ENCODE data around the gene TOPAZ1.

The TOPAZ1 gene

DNA sequence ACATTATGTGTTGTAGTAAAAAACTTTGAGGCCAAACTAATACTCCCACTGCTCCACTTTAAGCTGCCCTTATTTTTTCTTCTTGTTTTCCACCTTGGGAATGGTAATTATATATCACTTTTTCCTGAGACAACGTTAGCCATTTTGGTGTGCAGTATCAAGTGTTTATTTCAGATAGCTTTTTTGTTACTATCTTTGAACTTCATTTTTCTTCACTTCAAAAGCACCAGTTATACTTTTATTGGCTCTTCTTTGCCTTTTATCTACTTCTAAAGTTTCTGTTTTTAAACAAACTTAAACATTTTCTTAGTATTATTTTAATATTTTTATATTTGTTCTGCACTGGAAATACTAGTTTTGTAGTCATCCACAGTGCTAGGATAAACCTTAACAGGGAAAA is 6.5 kb downstream of the TOPAZ1 start:
- no peak for DNase-seq

DNA sequence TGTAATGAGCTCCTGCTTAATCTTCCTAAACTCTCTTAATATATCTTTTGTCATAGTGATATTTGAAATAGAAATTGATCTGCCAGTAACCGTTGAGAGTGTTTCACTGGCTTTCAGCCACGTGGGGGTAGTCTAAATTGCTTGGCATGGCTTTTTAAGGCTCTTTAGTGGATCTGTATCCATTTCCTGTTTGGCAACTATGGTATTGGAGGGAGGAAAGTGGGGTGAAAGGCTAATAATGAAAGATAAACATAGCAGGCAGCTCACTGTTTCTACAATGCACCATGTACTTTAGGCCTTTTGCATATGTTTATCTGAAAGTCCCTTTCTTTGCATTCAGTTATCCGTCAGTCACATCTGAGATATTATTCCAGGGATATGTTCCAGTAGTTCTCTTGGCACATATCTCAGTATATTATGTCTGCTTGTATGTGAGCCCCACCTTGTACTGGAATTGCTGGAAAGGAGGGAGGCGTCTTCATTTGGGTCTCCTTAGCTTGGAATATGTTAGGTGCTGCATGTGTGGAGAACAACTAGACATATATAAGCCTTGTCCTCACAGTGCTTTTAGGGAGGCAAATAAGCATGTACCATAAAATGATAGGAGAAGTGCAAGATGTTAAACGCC is 10.8 kb downstream of the TOPAZ1 start:
- no peak for DNase-seq

DNA sequence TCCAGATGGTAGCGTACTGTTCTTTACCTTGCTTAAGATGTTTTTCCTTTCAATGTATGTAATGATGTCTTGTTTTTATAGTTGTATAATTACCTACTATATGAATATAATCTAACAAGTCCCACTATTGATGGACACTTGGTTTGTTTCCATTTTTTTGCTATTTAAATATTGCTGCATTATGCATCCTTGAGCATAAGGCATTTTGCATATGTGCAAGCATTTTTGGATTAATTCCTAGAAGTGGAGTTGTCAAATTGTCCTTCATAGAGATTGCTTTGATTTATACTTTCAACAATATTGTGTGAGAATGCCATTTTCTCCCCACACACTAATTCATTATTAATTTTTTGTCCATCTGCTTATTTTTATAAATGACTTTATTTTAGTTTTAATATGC is 17.7 kb downstream of the TOPAZ1 start:
- DNase-seq, result no peak

DNA sequence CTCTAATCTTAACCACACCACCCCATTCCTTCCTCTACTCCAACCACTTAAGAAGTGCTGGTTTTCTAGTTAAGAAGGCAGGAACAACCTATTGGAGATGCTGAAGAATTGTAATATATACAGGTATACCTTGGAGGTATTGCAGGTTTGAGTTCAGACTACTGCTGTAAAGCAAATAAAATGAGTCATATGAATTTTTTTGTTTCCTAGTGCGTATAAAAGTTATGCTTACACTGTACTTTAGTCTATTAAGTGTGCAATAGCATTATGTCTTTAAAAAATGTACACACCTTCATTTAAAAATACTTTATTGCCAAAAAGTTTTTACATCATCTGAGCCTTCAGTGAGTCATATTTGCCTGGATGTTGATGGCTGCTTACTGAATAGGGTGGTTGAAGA is 22.5 kb downstream of the TOPAZ1 start:
- no peak for DNase-seq

DNA sequence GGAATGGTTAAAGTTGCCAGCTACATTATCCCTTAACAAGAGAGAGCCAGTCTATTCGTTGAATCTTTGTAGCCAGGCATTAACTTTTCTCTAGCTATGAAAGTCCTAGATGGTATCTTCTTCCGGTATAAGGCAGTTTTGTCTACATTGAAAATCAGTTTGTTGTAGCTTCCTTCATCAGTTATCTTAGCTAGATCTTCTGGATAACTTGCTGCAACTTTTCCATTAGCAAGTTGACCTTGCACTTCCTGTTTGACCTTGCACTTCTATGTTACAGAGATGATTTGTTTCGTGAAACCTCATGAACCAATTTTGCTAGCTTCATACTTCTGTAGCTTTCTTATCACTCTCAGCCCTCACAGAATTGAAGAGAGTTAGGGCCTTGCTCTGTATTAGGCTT is 24.1 kb downstream of the TOPAZ1 start:
- DNase-seq, result no peak

DNA sequence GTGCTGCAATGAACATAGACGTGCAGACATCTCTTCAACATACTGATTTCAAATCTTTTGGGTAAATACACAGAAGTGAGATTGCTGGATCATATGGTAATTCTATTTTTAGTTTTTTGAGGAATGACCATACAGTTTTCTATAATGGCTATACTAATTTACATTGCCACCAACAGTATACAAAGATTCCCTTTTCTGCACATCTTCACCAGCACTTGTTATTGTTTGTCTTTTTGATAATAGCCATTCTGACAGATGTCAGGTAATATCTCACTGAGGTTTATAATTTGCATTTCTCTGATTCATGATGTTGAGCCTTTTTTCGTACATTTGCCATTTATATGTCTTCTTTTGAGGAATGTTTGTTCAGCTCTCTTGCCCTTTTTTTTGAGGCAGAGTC is 30.5 kb downstream of the TOPAZ1 start:
- DNase-seq, result no peak

DNA sequence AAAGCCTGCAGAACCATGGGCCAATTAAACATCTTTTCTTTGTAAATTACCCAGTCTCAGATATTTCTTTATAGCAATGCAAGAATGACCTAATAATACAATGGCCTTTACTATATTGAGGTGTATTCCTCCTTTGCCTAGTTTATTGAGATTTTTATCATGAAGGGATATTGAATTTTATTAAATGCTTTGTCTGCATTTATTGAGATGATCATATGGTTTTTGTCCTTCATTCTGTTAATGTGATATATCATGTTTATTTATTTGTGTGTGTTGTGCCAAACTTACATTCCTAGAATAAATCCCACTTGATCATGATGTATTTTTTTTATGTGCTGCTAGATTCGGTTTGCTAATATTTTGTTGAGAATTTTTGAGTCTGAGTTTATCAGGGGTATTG is 36.2 kb downstream of the TOPAZ1 start:
- DNase-seq, result no peak

DNA sequence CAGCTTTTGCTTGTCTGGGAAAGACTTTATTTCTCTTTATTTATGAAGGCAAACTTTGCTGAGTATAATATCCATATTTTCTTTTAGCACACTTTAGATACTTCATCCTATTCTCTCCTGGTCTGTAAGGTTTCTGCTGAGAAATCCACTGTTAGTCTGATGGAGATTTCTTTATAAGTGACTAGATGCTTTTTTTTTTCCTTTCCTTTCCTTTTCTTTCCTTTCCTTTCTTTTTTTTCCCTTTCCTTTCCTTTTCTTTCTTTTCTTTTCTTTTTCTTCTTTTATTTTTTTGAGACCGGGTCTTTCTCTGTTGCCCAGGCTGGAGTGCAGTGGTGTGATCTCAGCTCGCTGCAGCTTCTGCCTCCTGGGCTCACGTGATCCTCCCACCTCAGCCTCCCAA is 38.4 kb downstream of the TOPAZ1 start:
- DNase-seq, result no peak

DNA sequence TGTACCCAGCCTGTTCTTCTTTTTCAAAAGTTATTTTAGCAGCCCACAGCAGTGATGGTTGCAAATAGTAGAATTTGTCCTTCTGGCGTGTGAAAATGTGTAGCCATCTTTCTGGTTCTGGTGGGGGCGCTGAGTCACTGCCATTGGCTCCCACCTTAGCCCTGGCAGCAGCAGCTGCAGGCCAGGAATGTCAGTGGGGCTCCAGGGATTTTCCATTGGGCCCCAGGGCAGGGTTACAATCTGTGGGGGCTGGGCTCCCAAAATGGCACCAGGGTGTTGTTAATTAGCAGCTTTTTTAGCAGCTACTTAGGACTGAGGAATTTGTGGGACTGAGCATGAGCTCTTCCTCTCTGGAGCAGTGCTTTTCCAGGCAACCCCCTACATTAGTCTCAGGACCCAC is 38.9 kb downstream of the TOPAZ1 start:
- no peak for DNase-seq

DNA sequence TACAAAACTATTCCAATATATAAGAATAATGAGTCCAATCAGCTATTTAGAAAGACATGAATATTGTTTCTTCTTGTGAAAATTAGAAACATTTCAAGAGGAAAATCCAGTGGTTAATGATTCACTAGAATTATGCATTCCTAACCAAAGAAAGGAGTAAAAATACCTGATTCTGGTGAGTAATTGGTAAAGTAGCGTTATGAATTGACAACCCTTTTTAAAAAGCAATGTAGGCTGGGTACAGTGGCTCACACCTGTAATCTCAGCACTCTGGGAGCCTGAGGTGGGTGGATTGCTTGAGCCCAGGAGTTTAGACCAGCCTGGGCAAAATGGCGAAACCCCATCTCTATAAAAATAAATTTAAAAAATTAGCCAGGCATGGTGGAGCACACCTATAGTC is 43.3 kb downstream of the TOPAZ1 start:
- DNase-seq, result no peak

DNA sequence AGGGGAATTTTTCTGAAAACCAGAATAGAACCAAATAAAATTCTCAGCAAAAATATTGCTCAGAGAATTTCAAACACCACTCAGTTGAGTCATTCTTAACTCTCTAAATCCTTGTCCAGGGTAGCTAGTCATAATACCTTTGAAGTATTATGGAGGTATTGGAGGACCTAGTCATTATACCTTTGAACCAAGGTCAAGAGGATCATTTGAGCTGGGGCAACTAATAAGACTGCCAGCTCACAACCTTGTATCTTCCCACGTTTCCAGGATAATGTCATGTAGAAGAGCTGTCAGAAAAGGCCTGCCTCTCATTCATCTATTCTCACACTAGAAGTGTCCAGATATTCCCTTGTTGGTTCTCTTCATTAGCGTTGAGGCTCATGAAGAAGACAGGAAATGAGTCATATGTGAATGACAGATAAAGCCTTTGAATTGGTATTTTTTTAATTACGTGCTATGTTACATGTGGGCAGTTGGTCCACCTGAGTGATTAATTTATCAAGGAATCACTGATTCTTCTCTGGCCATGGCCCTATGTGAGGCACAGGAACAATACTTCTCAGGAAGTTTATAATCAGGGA is 48.3 kb downstream of the TOPAZ1 start:
- no peak for DNase-seq

DNA sequence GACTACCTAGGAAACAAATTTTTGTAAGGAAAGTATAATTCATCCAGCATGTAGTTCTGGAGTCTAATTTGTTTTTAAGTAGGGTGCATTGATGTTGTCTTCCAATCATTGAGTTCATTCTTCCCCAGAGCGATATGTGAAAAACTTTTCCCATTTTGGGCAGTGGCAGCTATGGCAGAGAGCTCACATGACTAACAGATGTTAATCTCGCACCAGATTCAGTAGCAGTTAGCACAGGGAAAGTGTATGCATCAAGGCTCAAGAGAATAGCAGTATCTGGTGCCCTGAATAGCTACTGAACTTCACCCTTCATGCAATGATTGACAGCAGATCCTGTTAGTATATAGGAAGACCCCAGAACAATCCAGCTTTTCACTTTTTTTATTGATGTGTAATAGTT is 50.6 kb downstream of the TOPAZ1 start:
- no peak for DNase-seq

DNA sequence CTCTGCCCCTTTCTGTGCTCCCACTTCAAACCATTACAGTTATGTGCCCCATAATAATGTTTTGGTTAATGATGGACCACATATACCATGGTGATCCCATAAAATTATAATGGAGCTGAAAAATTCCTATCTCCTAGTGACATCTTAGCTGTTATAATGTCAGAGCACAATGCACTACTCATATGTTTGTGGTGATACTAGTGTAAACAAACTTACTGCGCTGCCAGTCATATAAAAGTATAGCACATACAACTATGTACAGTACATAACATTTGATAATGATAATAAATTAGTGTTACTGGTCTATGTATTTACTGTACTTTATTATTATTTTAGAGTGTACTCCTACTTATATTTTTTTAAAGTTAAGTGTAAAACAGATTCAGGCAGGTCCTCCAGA is 51.3 kb downstream of the TOPAZ1 start:
- no peak for DNase-seq

DNA sequence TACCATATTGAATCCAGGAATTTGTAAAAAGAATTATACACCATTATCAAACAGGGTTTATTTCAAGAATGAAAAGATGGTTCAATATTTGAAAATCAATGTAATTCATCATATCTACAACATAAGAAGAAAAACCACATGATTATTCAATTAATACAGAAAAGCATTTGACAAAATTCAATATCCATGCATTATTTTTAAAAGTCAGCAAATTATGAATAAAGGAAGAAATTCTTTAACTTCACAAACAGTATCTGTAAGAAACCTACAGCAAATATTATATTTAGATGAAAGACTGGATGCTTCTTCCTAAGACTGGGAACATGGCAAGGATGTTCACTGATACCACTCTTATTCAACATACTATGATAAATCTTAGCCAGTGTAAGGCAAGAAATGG is 55.6 kb downstream of the TOPAZ1 start:
- no peak for DNase-seq

DNA sequence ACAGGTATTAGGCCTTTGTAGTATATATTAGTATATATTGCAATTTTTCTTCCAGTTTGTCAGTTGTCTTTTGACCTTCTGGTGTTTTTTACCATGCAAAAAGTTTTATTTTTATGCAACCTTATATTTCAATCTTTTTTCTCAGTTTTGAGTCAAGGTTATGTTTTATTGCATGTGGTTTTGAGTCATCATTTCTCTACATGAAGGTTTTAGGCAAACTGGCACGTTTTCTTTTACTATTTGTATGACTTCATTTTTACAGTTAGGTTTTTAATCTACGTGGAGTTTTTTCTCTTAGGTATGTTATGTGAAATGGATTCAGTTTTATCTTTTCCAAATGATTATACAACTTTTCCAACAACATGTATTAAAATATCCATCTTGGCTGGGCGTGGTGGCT is 60.1 kb downstream of the TOPAZ1 start:
- no peak for DNase-seq

DNA sequence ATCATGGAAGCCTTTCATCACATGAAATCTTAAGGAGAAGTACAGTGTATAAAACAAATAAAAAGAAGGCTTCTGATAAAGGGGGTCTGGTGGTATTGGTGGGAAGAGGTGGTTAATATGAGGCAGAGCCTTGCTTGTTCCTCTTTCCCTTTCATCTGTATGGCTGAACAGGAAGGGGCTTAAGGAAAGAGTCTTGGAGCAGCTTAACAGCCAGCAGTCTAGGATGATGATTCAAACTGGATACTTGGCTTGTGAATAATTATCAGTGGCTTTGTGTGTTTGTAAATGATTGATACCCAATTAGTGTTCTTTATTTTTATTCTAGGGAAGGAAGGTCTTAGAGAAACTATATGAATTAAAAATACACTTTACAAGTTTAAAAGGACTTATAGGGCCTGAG is 67.8 kb downstream of the TOPAZ1 start:
- no peak for DNase-seq

DNA sequence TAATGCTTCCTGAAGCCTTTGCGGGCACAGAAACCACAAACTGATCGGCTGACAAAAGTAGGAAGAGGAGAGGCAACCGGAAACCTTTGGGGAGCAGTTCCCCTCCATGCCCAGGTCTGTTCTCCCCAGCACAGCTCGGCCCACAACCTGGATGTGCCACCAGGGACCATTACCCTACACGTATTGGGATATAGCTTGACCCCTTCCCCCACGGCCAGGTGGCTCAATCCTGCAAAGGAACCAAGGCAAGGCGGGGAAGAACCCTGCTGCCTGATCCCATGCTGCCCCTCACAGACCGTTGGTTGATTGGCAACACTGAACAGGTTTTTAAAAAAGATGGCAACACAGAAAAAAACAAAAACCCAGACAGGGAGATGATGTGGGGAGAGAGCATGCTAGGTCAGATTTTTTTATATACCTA is 77.2 kb downstream of the TOPAZ1 start:
- no peak for DNase-seq

DNA sequence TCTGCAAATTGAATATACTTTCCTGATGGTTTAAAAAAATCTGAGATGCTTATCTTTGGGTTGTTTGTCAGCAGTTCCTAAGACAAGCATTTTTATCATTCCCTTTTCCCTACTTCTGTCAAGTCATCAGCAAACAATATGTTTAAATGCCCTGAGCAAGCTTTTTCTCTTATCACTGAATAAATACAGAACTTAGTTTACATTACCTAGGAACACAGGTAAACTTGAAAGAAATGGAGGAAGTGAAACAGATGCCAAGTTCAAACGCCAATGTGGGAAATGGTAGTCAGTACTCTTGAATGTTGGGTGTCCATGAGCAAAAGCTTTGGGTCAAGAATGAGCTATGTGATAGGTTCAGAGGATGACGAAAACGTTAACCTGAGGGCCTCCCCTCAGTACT is 79.6 kb downstream of the TOPAZ1 start:
- no peak for DNase-seq

DNA sequence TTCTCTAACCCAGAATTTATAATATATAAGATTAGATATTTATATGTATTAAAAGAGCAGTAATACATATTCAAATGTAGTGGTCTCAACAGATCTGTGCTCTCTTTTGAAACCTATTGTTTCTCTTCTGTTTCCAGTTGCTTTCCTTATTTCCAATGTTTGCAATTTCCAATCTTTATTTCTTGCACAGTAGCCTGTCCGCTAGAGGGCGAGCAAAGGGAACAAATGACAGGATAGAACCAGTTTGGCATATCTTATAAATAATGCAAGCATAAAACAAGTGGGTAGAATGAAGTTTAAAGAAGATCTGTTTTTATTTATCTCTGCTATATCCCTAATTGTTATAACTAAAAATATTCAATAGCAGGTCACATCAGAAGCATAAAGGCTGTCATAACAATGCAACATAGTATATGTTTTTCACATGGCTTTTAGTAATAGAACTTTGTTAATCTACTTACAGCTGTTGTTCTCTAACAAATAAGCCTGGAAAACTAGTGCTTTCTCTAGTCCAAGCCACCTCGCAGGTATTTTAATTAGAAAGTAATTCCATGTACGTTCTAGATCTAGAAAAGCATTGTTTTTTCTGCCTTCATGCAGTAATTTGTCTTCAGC is 81.8 kb downstream of the TOPAZ1 start:
- peak in 1 of 2 experiments; percentile 7 for DNase-seq

DNA sequence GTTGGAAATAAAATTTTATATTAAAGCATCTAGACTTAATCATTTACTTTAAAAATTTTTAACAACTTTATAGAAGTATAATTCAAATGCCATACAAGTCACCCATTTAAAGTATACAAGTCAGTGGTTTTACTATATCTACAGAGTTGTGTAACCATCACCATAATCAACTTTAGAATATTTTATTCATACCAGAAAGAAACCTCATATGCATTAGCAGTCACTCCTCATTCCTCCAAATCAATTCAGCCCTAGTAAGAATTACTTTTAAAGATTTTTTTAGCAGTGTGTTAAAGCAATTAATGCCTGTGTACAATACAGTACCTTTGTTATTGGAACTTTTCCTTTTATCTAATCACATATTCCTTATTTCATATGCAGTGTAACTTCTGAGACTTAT is 82.9 kb downstream of the TOPAZ1 start:
- no peak for DNase-seq

DNA sequence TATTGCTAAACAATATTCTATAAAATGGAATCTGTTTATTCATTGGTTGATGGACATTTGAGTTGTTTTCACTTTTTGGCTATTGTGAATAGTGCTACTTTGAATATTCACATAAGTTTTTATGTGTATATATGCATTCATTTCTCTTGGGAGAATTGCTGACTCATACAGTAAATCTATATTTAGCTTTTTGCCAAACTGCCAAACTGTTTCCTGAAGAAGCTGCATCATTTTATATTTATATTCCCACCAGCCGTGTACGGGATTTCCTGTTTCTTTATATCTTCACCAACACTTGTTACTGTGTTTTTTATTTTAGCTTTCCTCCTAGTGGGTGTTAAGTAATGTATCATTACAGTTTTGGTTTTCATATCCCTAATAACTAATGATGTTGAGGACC is 84.3 kb downstream of the TOPAZ1 start:
- DNase-seq, result no peak

DNA sequence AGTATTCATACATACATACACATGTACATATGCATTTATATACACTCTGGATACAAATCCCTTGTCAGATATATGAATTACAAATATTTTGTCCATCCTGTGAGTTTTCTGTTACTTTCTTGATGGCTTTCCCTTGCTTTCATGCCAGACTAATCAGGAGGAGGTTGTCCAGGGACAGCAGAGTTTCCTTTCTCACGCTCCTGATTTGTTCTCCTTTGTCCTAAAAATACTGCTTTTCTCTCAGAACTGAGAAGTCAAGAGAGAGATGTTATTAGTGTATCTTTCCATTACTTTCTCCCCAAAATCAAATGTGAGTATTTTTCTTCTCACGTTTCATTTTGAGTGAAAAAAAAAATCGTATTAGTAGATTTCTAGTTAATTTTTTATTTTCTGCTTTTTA is 84.8 kb downstream of the TOPAZ1 start:
- no peak for DNase-seq

DNA sequence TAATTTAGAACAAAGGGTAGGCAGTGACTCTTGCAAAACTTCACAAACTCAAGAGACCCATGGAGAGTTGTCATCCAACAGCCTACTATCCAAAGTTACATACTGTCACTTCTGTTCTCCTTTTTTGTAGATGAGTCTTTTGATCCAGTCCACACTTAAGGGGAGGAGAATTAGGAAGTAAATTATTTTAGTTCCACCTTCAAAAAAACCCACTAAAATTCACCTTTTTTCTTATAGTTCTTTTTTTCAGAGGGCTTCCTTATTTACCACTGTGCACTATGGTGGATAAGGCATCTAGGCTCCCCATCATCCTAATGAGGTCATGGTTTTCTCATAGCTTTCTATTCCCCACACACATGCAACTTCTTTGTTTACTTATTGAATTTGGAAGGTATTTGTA is 88.3 kb downstream of the TOPAZ1 start:
- no peak for DNase-seq

DNA sequence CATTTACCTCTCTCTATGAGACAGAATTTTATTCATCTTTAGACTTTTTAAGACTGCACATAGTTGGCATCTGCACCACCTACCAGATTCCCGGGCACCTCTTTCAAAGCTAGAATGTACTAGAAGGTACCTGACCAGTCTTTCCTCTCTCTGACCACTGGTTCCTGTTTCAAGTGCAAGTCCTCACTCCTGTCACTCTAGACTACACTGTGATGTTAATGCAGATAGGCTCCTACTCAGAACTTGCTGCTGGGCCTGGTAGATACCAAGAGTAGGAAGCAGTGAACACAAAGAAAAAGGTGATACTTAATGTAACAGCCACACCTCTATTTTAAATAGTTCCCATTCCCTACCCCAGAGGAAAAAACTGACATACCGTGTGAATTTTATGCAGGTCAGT is 88.8 kb downstream of the TOPAZ1 start:
- no peak for DNase-seq

DNA sequence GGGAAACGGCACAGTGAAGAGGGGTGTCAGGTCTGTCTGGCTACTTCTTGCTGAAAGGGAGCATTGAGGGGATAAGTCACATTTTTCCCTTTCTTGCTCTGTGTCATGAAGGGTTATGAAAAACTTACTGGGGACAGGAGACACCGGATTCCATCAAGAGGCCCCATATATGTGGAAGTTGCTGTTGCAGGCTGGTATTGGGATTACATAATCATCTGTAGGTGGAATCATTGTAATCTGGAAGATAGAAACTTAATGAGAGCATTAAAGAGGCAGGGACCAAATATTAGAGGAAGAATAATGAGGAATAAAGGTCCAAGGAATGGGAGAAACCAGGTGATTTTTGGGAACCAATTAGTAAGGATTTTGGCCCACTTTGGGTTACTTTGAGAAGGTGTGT is 92.6 kb downstream of the TOPAZ1 start:
- no peak for DNase-seq
